Heart left ventricle (tissue), 16 donors: ENCODE results near the gene ZNF213. TPM values are rescaled to one million over a fixed set of nuclear protein-coding genes. Genes with fewer than 3 reads are reported as not detected.
"Not testable (repeated sequence)": the region's sequence is repeated elsewhere in the genome, so short reads cannot be mapped to it uniquely, and the experiment has no call there.

Source experiments
- ATAC-seq, 4 donors: fragments of 200-7000 bp; cut with Tn5 transposase; one replicate each; pipeline ENCODE4 v1.9.1; 2020 to 2022; ENCODE audit warnings: moderate library complexity in 4 of 4, mild to moderate bottlenecking in 3 of 4, moderate number of reproducible peaks in 1 of 4
- DNase-seq, 5 donors: peaks; one replicate each; pipeline ENCODE4 v3.0.0-alpha.2; 2020
- H3K27ac ChIP-seq, 12 donors: fragments of 200-600 bp; sonication (generic) in 4 of 12; one replicate each; pipeline versions ENCODE4 v1.5.0 to v1.8.0; 2016 to 2022; ENCODE audit warnings: mild to moderate bottlenecking in 2 of 12
- H3K27me3 ChIP-seq, 9 donors: fragments of 200-600 bp; sonication (generic) in 2 of 9; one replicate each; pipeline versions ENCODE4 v1.5.1 to v1.8.0; 2016 to 2022; ENCODE audit warnings: mild to moderate bottlenecking in 3 of 9
- H3K36me3 ChIP-seq, 9 donors: fragments of 200-600 bp; sonication (generic) in 2 of 9; one replicate each; pipeline versions ENCODE4 v1.5.0 to v1.8.0; 2018 to 2022; ENCODE audit warnings: mild to moderate bottlenecking in 2 of 9
- H3K4me1 ChIP-seq, 12 donors: fragments of 200-600 bp; sonication (generic) in 4 of 12; one replicate each; pipeline versions ENCODE4 v1.5.0 to v1.8.0; 2016 to 2022; ENCODE audit warnings: mild to moderate bottlenecking in 3 of 12
- H3K4me3 ChIP-seq, 12 donors: fragments of 200-600 bp; sonication (generic) in 4 of 12; one replicate each; pipeline versions ENCODE4 v1.5.0 to v1.8.0; 2017 to 2022; ENCODE audit warnings: mild to moderate bottlenecking in 9 of 12, moderate library complexity in 4 of 12
- H3K9me3 ChIP-seq, 12 donors: fragments of 200-600 bp; sonication (generic) in 4 of 12; one replicate each; pipeline versions ENCODE4 v1.5.0 to v1.8.0; 2016 to 2022; ENCODE audit warnings: mild to moderate bottlenecking in 1 of 12
- CTCF ChIP-seq, 12 donors: fragments of 200-600 bp; sonication (generic) in 4 of 12; IDR thresholded peaks; one replicate each; pipeline versions ENCODE4 v1.5.0 to v1.8.0; 2018 to 2022; ENCODE audit warnings: antibody characterized with exemption in 12 of 12, mild to moderate bottlenecking in 5 of 12
- POLR2A ChIP-seq, 2 donors: fragments of 450-650 bp; IDR thresholded peaks; one replicate each; pipeline ENCODE4 v1.6.1; 2017; ENCODE audit warnings: antibody characterized with exemption in 2 of 2, mild to moderate bottlenecking in 2 of 2, moderate library complexity in 2 of 2
- WGBS, 4 donors: extraction: QIAGEN DNeasy Blood & Tissue Kit in 2 of 4; methylation state at CpG; one replicate each; pipeline versions ENCODE4 v1.1.5 to v1.1.7; 2013 to 2018; 5-methylcytosine and 5-hydroxymethylcytosine counted together
- intact Hi-C, 10 donors: fragments of 100-400 bp; cut with DNase I; formaldehyde crosslinking; loops; one replicate each; pipeline versions ENCODE4 v1.11.1 to v1.14.2; 2022
- polyA plus RNA-seq, 2 donors: library from polyadenylated mRNA; stranded (reverse); fragments of 200-250 nt; gene quantifications; one replicate each; pipeline ENCODE4 v1.2.3, GENCODE V29; 2013
- total RNA-seq, 9 donors: library from RNA; depleted of rRNA in 2 of 9; stranded (reverse); fragments of >200 nt in 2 of 9; fragmentation: NEBNext Ultra II Directional in 3 of 9; extraction: Animal tissue kit (Norgen Biotek cat#: 25700) in 3 of 9; gene quantifications; one replicate each; pipeline versions ENCODE4 v1.1.0 to v1.2.4, GENCODE V29; 2016 to 2023
- donor health status: ischemic (EF 13 %, LVEDD 7.1; RV severe dilation, severe dysfunction).
- donor health status: healthy with polysubstance abuse.
- donor health status: DM: no; HTN: yes; CAD: no.
- donor health status: DM: no; HTN: no; CAD: no.
- donor health status: ischemic (EF 25% LVEDD 6.9; RV normal size, moderate dysfunction).
- donor health status: ischemic (EF 25% LVEDD 5.7; RV mildly dilated, moderate dysfunction).
- donor health status: healthy.
- donor health status: DM: yes; HTN: yes; CAD: no.
- donor health status: ischemic (EF 35%, LVEDD 5.7; RV mildly dilated, moderate dysfunction).
- donor health status: nonischemic (EF 11% LVEDD 7.7; RV severe dilation, severe dysfunction).
- donor health status: DM: yes; HTN: yes; CAD: no.
- donor health status: PGD.
- donor health status: ischemic (EF 29% LVEDD 5.4; RV normal size, mild dysfunction).
- donor health status: nonischemic (EF 23%, LVEDD 6.1; RV moderate dilation, normal function).

Gene ZNF213
- total and polyA plus RNA-seq, 11 donors, result 6.7 to 14.3 (median 8.7) TPM

GRCh38 chr16:3179651-3180050, 44.8 kb downstream of the ZNF213 start:
- DNase-seq (no peak), ATAC-seq (no peak)
- intact Hi-C loops, result loop anchor here in 2 of 10 donors (10.0 kb wide), 1 partner anchor 325 kb away; the partner anchor contains the start of gene CLUAP1 (in 2 of the 2)
- TF ChIP-seq POLR2A (IDR thresholded peaks at IDR 0.05), result no peak
- no peak for TF ChIP-seq CTCF (IDR thresholded peaks at IDR 0.05)
- no peaks in the 10 kb centered on the region for H3K9me3 ChIP-seq
- peaks cover 46 to 99% (median 96%) of the 10 kb centered on the region in 9 donors for H3K27me3 ChIP-seq
- WGBS, 4 donors, result 69 to 73% (median 71%) methylated on average over 6 to 8 of the region's 8 CpGs
- H3K4me1 ChIP-seq, result peaks cover 0 to 30% (median 10%) of the 10 kb centered on the region in 12 donors
- H3K4me3 ChIP-seq, result no peak overlapping the region
- no peaks in the 10 kb centered on the region for H3K36me3 ChIP-seq
- no peak overlapping the region for H3K27ac ChIP-seq

- Histone ChIP-seq H3K9me3 (no peaks in the 10 kb centered on the region), H3K4me1 (peaks cover 0 to 23% (median 10%) of the 10 kb centered on the region in 12 donors), H3K36me3 (no peaks in the 10 kb centered on the region), H3K27ac (no peak overlapping the region), H3K27me3 (peaks cover 44 to 99% (median 95%) of the 10 kb centered on the region in 9 donors), H3K4me3 (no peak overlapping the region)
- TF ChIP-seq POLR2A (IDR thresholded peaks at IDR 0.05), result no peak
- no peak for TF ChIP-seq CTCF (IDR thresholded peaks at IDR 0.05)
- no peak for ATAC-seq
- DNase-seq, result no peak
- intact Hi-C loops, result loop anchor here in 2 of 10 donors (10.0 kb wide), 1 partner anchor 324 kb away; the partner anchor contains the start of gene CLUAP1 (in 2 of the 2)
- WGBS, 4 donors, result 21 to 68% (median 51%) methylated on average over 21 of the region's 21 CpGs
Measured at GRCh38 chr16:3180445-3180878, 45.6 kb downstream of the ZNF213 start.

GRCh38 chr16:3182293-3182607, 47.4 kb downstream of the ZNF213 start:
- intact Hi-C loops, result loop anchor here in 2 of 10 donors (10.0 kb wide), 1 partner anchor 323 kb away; the partner anchor contains the start of gene CLUAP1 (in 2 of the 2)
- not testable (repeated sequence) for H3K27ac ChIP-seq, H3K9me3 ChIP-seq, ATAC-seq, DNase-seq, H3K36me3 ChIP-seq
- peak overlapping the region in 1 of 12 donors; percentile 48 for H3K4me3 ChIP-seq
- H3K4me1 ChIP-seq, result peaks cover 0 to 23% (median 10%) of the 10 kb centered on the region in 12 donors
- H3K27me3 ChIP-seq, result peaks cover 40 to 99% (median 95%) of the 10 kb centered on the region in 9 donors
- WGBS, 4 donors, result 36 to 37% (median 36%) methylated on average over 8 of the region's 8 CpGs

- Histone ChIP-seq H3K4me1 (peaks cover 0 to 23% (median 10%) of the 10 kb centered on the region in 12 donors), H3K4me3 (peak overlapping the region in 10 of 12 donors; percentile 12 to 48 (median 20)), H3K27ac (no peak overlapping the region), H3K36me3 (no peaks in the 10 kb centered on the region), H3K27me3 (peaks cover 41 to 99% (median 95%) of the 10 kb centered on the region in 9 donors), H3K9me3 (no peaks in the 10 kb centered on the region)
- ATAC-seq (peak in 2 of 4 donors; percentile 38 to 58), DNase-seq (no peak)
- TF ChIP-seq POLR2A (IDR thresholded peaks at IDR 0.05) (no peak), CTCF (IDR thresholded peaks at IDR 0.05) (peak in 7 of 12 donors; percentile 13 to 37 (median 26))
- intact Hi-C loops, result loop anchor here in 2 of 10 donors (10.0 kb wide), 1 partner anchor 322 kb away; the partner anchor contains the start of gene CLUAP1 (in 2 of the 2)
- 1 to 3% (median 1%) methylated on average over 29 to 72 of the region's 72 CpGs for WGBS, 4 donors
Measured at GRCh38 chr16:3182608-3183444, 48.0 kb downstream of the ZNF213 start.
